ENCODE measurements around the gene USP26. TPM values are rescaled to one million over a fixed set of nuclear protein-coding genes. Genes with fewer than 3 reads are reported as not detected.
"Not testable (repeated sequence)": the region's sequence is repeated elsewhere in the genome, so short reads cannot be mapped to it uniquely, and the experiment has no call there.

USP26 gene
- total RNA-seq, 1 experiment from 2014 or later: not detected

GRCh38 chrX:133083899-133084298, 13.0 kb downstream of the USP26 start:
- ChIA-PET CTCF (interaction anchor here (0.6 to 0.7 kb wide), 2 partner anchors 582 to 1680 kb away, joined by 3 read pairs; no protein-coding TSS in a partner anchor), POLR2A (interaction anchor here (0.6 kb wide), 1 partner anchor 1006 kb away, joined by 3 read pairs; no protein-coding TSS in a partner anchor)
- H3K4me3 Mint-ChIP-seq (ENCODE audit: unreplicated experiment): no peak overlapping the region
- H3K27ac Mint-ChIP-seq (ENCODE audit: low read depth, unreplicated experiment): no peak overlapping the region
- intact Hi-C loops (cut with micrococcal nuclease): no loop called here
- H3K36me3 Mint-ChIP-seq (ENCODE audit: insufficient read depth, unreplicated experiment): no peaks in the 10 kb centered on the region
- no peak for DNase-seq (ENCODE audit: unreplicated experiment)
- no TSS peak for BruUV-seq (replicated peaks)
- TF ChIP-seq CTCF (IDR thresholded peaks at IDR 0.05; ENCODE audit: unreplicated experiment): no peak
- peaks cover 64% of the 10 kb centered on the region for H3K27me3 Mint-ChIP-seq (ENCODE audit: insufficient read depth, unreplicated experiment)
- no peaks in the 10 kb centered on the region for H3K9me3 Mint-ChIP-seq (ENCODE audit: unreplicated experiment)
- H3K4me1 Mint-ChIP-seq (ENCODE audit: insufficient read depth, unreplicated experiment): no peaks in the 10 kb centered on the region

- Mint-ChIP-seq H3K27ac (ENCODE audit: low read depth, unreplicated experiment) (no peak overlapping the region), H3K27me3 (ENCODE audit: insufficient read depth, unreplicated experiment) (peaks cover 62% of the 10 kb centered on the region), H3K4me3 (ENCODE audit: unreplicated experiment) (no peak overlapping the region), H3K36me3 (ENCODE audit: insufficient read depth, unreplicated experiment) (no peaks in the 10 kb centered on the region), H3K9me3 (ENCODE audit: unreplicated experiment) (no peaks in the 10 kb centered on the region), H3K4me1 (ENCODE audit: insufficient read depth, unreplicated experiment) (no peaks in the 10 kb centered on the region)
- intact Hi-C loops (cut with micrococcal nuclease): no loop called here
- ChIA-PET CTCF (interaction anchor here (0.5 kb wide), 1 partner anchor 453 kb away, joined by 3 read pairs; no protein-coding TSS in a partner anchor), POLR2A (no interaction called here)
- BruUV-seq (replicated peaks): no TSS peak
- no peak for DNase-seq (ENCODE audit: unreplicated experiment)
- no peak for TF ChIP-seq CTCF (IDR thresholded peaks at IDR 0.05; ENCODE audit: unreplicated experiment)
Observed at GRCh38 chrX:133081990-133082389, 14.9 kb downstream of the USP26 start.

GRCh38 chrX:133077856-133078255, 19.1 kb downstream of the USP26 start:
- intact Hi-C loops (cut with micrococcal nuclease): not testable (repeated sequence)

GRCh38 chrX:133072566-133072965, 24.3 kb downstream of the USP26 start:
- Mint-ChIP-seq H3K4me3 (ENCODE audit: unreplicated experiment) (no peak overlapping the region), H3K36me3 (ENCODE audit: insufficient read depth, unreplicated experiment) (no peaks in the 10 kb centered on the region), H3K4me1 (ENCODE audit: insufficient read depth, unreplicated experiment) (no peaks in the 10 kb centered on the region), H3K27me3 (ENCODE audit: insufficient read depth, unreplicated experiment) (peaks cover 48% of the 10 kb centered on the region), H3K27ac (ENCODE audit: low read depth, unreplicated experiment) (no peak overlapping the region), H3K9me3 (ENCODE audit: unreplicated experiment) (no peaks in the 10 kb centered on the region)
- TF ChIP-seq CTCF (IDR thresholded peaks at IDR 0.05; ENCODE audit: unreplicated experiment): no peak
- ChIA-PET CTCF (interaction anchor here (0.6 kb wide), 1 partner anchor 18 kb away, joined by 3 read pairs; no protein-coding TSS in a partner anchor), POLR2A (no interaction called here)
- no TSS peak for BruUV-seq (replicated peaks)
- no peak for DNase-seq (ENCODE audit: unreplicated experiment)
- intact Hi-C loops (cut with micrococcal nuclease): no loop called here

More at GRCh38 chrX:133077856-133078255, 19.1 kb downstream of the USP26 start:
- BruUV-seq (replicated peaks); H3K27ac Mint-ChIP-seq (ENCODE audit: low read depth, unreplicated experiment); DNase-seq (ENCODE audit: unreplicated experiment); H3K4me3 Mint-ChIP-seq (ENCODE audit: unreplicated experiment); H3K4me1 Mint-ChIP-seq (ENCODE audit: insufficient read depth, unreplicated experiment); H3K36me3 Mint-ChIP-seq (ENCODE audit: insufficient read depth, unreplicated experiment); CTCF ChIA-PET; H3K9me3 Mint-ChIP-seq (ENCODE audit: unreplicated experiment); POLR2A ChIA-PET: not testable (repeated sequence)
- peaks cover 73% of the 10 kb centered on the region for H3K27me3 Mint-ChIP-seq (ENCODE audit: insufficient read depth, unreplicated experiment)

- no TSS peak for BruUV-seq (replicated peaks)
- Mint-ChIP-seq H3K4me1 (ENCODE audit: insufficient read depth, unreplicated experiment) (no peaks in the 10 kb centered on the region), H3K36me3 (ENCODE audit: insufficient read depth, unreplicated experiment) (no peaks in the 10 kb centered on the region), H3K9me3 (ENCODE audit: unreplicated experiment) (no peaks in the 10 kb centered on the region), H3K4me3 (ENCODE audit: unreplicated experiment) (no peak overlapping the region), H3K27ac (ENCODE audit: low read depth, unreplicated experiment) (no peak overlapping the region), H3K27me3 (ENCODE audit: insufficient read depth, unreplicated experiment) (peaks cover 61% of the 10 kb centered on the region)
- ChIA-PET CTCF (interaction anchor here (0.9 kb wide), 1 partner anchor 103 kb away, joined by 3 read pairs; no protein-coding TSS in a partner anchor), POLR2A (no interaction called here)
- TF ChIP-seq CTCF (IDR thresholded peaks at IDR 0.05; ENCODE audit: unreplicated experiment): no peak
- no peak for DNase-seq (ENCODE audit: unreplicated experiment)
- intact Hi-C loops (cut with micrococcal nuclease): no loop called here
Observed at GRCh38 chrX:133068461-133068860, 28.4 kb downstream of the USP26 start.

All from MCF 10A (cell line).